GM19397 (cell line): ENCODE measurements around the gene IGF1R.
A peak's percentile ranks its signal among the peaks of the same experiment; 100 is the strongest.
"Not testable (repeated sequence)": the region's sequence is repeated elsewhere in the genome, so short reads cannot be mapped to it uniquely, and the experiment has no call there.

Experiments
- ATAC-seq: cut with Tn5 transposase; IDR thresholded peaks from one replicate; pipeline ENCODE4 v1.9.1; 2021; ENCODE audit warnings: mild to moderate bottlenecking, moderate library complexity; ENCODE audit not compliant: unreplicated experiment

Gene IGF1R

DNA sequence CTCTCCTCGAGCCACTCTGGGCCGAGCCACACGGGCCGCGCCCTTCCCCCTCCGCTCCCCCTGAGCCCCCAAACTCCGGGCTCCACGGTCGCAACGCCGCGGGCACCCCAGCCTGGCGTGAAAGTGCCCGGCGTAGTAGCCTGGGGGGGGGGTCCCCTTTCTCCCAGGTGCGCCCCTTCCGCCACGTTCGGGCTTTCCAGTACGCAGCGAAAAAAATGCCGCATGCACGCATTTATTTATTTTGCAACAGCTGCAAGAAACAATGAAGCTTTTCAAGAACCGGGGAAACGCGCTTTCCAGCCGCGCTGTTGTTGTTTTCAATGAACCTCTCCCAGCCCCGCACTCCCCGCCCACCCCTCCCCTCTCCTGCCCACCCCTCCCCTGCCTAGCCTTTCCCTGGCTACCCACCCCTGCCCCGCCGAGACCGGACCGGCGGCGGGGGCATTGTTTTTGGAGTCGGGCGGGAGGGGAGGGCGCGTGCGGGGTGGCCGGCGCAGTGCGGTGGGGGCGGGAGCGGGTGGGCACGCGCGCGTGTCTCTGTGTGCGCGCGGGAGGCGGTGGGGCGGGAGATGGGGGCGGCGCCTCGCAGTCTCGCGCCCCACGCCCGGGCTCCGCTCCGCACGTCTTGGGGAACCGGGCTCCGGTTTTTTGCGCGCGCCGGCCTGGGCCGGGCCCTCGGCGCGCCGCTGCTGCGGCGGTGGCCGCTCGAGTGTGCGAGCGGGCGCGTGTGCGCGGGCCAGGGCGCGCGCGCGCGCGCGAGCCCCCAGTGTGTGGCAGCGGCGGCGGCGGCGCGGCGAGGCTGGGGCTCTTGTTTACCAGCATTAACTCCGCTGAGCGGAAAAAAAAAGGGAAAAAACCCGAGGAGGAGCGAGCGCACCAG, at the start of gene IGF1R:
TSS of gene IGF1R (plus strand) at position 766 of the 880 bp plus-strand sequence. CDS start 1,043 bp downstream, outside the sequence.
- peak; percentile 70 for ATAC-seq

DNA sequence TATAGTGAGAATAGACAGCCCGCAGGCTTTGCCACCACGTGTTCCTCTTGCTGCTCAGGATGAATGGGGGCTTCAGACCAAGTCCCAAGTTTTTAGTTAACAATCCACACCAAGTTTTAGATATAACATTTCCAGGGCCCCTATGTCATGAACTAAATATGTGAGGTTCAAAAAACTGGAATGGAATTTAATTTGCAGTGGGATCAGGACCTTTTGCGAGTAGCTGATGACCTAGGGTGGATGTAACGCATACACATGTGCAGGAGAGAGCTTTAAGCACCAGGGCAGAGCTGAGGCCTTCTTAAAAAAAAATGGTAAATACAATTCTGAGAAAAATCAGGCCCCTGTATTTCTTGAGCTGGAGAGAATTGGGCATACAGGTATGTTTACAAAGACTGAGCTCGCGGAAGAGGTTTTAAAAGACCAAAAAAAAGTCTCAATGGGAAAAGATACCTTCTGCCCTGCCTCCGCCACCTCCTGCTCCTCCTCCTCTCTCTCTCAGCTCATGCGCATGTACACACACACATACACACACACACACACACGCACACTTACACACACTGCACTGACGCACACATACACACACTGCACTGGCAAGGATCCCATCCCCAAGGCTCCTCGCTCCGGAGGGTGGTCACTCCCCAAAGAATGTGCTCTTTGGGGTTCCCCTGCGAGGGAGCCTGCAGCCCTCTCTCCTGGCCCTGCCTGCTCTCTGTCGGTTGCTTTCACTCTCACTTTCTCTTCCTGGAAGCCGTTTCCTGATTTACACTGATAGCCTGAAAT, 48.2 kb upstream of the IGF1R start:
- ATAC-seq = peak; percentile 80

DNA sequence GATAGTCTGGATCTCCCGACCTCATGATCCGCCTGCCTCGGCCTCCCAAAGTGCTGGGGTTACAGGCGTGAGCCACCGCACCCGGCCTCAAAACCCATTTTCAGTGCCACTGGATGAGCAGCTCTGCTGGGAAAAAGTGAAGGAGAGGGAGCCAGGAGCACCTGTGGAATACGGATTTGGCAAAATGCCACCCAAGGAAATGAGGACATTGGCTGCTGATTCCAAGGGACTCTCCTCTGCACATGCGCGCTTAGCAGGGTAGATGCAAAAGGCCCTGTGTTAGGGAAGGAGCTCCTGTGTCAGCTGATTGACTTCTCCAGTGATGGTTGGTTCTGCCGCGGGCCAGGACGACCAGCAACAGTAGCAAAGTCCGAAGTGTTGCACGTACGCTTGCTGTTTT, 43.4 kb upstream of the IGF1R start:
- no peak for ATAC-seq

DNA sequence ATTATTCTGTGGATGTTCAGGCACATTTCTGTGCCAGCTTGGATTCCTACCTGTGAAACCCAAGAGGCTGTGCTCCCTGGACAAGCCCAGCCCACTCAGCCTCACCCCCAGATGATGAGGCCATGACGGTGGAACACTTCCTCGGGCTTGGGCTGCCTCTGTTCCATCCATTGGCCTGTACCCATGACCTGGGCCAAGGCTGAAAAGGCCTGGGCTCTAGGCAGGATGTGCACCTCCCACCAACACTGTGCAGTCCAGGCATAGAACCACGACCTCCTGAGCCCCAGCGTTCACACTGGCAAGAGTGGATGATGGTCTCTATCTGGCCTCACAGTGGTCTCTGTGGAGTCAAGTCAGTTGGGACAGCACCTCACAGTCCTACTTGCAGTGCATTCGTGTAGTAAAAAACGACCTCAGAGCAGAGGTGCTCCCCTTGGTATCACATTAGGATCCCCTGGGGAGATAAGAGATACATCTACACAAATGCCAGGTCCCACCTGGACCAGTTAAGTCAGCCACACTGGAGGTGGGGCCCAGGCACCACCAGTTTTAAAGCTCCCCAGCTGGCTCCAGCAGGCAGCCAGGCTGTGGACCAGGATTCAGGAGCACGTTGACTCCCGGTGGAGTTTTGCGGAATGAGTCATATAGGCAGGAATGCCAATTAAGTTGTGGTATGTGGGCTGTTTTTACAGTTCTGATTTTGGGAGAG, 39.0 kb upstream of the IGF1R start:
- no peak for ATAC-seq

DNA sequence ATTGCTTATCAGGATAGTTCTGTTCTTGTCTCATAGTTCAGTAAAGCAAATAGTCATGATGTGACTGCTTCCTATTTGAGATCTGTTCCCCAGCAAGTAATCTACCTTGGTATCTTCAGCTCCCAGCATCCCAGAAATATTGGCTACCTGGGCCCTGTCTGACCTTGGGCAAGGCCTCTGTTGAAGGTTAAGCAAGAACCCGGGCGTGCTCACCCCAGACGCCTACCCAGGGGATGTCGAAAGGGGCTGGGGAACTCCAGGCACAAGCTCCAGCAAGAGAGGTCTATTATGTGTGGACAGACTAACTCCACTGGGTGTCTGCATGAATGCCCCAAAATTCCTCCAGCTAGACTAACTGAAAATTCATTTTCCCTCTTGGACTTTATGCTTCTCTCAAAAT, 37.3 kb upstream of the IGF1R start:
- no peak for ATAC-seq

DNA sequence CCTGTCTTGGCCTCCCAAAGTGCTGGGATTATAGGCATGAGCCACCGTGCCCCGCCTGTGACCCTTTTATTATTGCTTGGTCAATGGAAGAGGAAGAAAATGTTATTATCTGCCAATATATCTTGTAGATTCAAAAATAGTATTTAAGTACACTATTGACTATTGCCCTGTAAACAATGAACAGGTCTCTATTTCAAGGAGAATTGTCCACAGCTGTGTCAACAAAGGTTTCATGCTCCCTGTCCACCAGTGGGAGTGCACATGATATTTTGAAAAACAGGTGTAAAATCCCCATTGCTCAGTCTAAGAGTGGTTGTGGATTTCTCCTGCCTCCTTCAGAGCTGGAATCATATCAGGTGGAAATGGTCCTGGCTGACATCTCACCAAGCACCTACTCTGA, 36.5 kb upstream of the IGF1R start:
- no peak for ATAC-seq

DNA sequence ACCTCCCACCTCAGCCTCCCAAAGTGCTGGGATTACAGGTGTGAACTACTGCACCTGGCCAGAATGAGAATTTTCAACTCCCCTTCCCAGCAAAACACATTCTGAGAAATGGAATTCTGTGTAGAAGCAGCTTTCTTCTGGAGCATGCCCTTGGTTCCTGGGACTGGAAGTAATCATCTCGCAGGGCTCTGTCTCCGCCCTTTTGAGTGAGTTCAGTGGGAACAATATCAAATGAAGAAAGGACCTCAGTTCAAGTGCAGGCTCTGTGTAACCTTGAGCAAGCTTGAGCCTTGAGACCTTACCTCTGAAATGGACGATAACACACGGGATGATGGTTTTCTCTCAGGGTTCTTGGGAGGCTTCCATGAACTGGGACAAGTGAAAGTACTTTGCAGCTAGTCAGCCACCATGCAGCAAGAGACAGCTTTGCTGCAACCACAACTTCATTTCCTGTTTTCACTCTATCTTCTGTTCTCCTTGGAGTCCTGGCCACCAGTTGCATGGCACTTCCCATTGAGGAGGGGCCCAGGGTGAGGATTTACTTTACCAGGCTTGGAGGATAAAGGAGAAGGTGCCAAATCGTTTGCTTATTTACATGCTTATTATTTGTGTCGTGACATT, 35.7 kb upstream of the IGF1R start:
- ATAC-seq = no peak

DNA sequence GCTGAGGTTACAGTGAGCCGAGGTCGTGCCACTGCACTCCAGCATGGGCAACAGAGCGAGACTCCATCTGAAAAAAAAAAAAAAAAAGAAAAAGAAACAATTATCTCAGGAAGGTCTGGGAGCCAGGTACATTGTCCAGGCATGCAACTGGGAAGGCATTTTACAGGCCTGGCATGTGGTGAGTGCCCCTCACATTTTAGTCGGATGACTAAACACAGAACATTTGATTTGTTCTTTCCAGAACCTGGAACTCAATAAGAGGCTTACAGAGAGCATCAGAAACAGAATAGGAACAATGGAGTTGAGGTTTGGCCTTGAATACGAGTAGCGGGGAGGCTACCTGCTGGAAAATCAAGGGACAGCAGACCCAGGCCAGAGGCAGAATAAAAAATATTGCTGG, 33.7 kb upstream of the IGF1R start:
- no peak for ATAC-seq

DNA sequence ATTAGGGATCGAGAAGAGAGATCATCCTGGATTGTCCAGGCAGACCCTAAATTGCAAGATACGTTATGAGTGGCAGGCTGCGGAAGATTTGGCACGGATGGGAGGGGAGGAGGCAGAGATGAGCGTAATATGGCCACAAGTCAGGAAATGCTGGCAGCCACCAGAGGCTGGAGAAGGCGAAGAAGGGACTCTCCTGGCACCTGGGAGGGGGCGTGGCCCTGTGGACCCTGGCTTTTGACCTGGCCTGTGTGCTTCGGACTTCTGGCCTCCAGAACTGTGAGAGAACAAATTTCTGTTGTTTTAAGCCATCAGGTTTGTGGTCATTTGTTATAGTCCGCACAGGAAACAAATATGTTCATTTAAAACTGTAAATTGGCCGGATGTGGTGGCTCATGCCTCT, 31.9 kb upstream of the IGF1R start:
- no peak for ATAC-seq

DNA sequence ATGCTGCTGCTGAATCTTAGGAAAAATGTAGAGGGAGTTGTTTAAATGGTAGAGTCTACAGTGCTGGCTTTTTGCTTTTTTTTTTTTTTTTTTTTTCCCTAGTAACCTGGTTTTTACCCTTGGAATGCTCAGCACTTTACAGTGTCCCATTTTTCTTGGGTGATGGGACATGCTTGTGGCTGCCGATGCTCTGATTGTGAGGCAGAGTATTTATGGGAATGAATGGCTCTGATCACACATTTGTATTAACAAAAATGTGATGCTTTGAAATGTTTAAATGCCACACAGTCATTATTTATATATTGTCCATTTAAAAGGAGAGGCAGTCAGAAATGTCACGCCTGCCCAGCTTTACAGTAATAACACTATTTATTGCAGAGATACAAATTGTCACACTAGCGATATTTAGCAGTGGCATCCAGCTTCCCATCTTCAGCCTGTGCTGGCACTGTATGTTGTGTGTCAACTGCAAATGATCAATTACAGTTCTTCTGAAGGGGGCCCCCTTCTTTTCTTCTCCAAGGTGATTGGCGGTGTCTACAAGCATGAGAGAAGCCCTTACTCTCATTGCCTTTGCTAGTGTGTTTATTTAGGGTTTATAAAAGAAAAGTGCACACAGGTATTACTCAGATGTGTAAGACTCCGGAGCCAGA, 30.9 kb upstream of the IGF1R start:
- ATAC-seq = no peak

DNA sequence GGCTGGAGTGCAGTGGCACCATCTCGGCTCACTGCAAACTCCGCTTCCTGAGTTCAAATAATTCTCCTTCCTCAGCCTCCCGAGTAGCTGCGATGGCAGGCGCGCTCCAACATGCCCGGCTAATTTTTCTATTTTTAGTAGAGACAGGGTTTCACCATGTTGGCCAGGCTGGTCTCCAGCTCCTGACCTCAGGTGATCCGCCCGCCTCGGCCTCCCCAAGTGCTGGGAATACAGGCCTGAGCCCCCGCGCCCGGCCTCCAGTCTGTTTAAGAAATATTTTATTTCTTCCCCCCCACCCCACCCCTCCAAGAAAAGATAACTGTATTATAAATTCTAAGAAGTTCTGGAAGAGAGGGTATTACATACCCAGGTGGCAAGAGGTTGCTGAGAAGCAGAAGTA, 29.8 kb upstream of the IGF1R start:
- not testable (repeated sequence) for ATAC-seq

DNA sequence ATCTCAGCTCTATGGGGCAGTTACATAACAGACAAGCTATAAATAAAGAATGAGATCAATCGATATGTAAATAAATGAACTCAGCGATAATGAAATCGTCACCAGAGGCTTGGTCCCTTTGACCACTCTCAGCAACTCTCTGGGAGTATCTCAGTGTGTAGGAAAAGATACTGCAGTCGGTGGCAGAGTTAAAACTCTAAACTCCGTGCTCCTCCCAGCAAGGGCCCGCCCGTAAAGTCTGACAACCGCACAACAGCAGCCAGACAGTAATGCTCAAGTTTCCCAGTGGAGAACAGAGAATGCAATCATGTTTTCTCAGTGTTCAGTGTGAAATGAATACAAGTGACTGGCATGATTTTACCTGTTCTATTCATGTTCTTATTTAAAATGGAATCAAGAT, 28.3 kb upstream of the IGF1R start:
- no peak for ATAC-seq

DNA sequence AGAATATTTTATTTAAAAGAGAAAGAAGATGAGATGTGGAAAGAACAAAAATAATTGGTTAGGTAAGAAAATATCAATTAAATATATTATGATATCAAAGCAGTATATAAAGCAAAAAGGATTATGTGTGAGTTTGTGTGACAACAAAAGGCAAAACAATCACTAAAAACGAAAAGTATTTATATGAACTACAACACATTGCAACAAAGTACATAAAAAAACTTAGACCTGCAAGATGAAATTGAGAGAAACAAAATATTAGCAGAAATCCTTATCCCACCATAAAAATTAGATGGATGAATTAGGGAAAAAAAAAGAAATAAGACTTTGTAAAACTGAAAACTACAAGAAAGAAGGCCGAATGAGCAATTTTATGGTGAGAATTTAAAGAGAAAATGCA, 27.3 kb upstream of the IGF1R start:
- no peak for ATAC-seq

DNA sequence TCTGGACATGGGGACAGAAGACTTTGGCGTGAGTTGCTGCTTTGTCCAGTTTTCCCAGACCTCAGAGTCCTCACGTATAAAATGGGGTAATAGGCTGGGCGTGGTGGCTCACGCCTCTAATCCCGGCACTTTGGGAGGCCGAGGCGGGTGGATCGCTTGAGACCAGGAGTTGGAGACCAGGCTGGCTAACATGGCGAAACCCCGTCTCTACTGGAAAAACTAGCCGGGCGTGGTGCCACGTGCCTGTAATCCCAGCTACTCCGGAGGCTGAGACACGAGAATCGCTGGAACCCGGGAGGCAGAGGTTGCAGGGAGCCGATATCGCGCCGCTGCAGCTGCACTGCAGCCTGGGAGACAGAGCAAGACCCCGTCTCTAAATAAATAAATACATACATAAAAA, 22.7 kb upstream of the IGF1R start:
- no peak for ATAC-seq

DNA sequence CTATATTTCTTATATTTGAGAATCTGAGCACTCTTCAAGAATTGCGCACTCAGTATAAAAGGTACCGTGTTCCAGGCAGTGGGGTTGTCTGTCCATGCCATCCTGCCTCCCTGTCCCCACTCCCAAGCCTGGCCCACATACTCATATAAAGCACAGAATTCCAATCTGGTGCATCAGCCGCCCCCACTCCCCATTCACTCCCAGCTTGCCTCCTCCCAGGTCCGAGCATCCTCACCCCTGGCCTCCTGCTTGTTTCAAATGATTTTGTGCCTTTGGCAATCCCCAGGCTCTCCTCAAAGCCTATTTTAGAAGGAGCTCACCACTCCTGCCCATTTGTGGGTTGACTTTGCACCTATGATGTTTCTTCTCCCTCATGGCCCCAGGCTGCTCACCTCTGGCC, 22.2 kb upstream of the IGF1R start:
- ATAC-seq = no peak

DNA sequence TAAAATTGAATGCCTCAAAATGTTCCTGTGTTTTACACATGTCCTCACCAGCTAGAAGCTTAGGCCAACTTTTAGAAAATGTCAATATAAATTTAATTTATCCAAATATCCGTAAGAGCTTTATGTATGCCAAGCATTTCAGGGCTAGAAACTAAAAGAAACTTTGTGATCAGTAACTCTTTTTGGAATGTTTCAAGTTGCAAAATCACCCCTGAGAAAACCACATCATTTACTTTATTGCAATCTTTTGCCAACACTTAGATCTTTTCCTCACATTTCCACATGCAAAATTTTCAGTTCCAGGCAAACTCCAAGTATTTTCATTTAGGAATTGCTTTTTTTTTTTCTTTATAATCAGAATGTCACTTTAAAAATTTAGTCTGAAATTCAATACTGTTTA, 20.1 kb upstream of the IGF1R start:
- no peak for ATAC-seq

DNA sequence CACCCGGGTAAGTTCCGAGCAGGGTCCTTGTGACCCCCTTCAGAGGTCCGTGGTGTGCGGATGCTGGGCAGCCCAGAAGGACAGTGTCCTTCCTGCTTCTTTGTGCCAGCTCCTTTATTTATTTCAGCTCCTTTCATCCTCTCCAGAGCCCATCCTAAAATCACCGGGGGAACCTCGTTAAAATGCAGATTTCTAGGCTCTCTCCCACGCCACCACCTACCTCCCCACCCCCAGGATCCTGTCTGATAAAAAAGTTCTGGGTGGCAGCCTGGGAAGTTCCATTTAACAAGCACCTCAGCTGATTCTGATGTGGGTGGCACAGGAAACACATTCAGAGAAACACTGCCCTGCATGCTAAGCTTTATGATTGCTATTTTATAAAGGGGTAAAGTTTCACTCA, 12.5 kb upstream of the IGF1R start:
- no peak for ATAC-seq

DNA sequence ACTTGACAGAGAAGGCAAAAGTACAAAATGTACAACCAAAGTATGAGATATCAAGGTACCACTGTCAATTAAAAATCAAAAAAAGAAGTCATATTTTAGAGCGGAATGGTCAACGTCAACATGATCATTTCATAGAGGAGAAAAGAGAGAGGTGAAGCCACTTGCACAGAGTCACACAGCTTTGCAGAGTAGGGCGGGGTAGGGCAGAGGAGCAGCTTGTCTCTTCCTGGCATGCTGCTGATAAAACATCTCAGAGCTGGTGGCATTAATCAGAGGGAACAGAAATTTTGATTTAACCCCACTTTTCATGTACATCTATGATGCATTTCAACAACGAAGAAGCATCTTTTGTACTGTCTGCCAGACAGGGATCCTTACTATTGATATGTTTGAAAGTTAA, 5.2 kb upstream of the IGF1R start:
- no peak for ATAC-seq

DNA sequence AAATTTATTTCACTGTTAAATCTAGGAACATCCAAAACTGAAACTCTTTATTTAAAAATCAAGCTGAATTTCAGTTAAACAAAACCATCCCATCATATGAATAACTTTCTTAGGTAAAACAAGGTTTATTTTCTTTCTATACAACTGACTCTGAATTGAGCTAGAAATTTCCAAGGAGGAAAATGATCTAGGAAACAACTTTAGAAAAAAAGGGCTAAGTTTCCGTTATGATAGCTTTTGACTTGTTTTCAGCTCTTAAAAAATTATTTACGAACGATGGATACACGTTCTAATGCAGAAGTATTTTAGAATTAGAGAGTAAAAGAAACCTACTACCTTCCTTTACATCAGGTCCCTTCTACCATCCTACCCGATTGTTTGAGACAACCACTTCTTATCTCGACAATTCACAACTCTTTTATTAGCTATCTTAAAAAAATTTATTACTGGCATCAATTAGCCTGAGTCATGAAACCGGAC, 1.8 kb upstream of the IGF1R start:
- no peak for ATAC-seq

DNA sequence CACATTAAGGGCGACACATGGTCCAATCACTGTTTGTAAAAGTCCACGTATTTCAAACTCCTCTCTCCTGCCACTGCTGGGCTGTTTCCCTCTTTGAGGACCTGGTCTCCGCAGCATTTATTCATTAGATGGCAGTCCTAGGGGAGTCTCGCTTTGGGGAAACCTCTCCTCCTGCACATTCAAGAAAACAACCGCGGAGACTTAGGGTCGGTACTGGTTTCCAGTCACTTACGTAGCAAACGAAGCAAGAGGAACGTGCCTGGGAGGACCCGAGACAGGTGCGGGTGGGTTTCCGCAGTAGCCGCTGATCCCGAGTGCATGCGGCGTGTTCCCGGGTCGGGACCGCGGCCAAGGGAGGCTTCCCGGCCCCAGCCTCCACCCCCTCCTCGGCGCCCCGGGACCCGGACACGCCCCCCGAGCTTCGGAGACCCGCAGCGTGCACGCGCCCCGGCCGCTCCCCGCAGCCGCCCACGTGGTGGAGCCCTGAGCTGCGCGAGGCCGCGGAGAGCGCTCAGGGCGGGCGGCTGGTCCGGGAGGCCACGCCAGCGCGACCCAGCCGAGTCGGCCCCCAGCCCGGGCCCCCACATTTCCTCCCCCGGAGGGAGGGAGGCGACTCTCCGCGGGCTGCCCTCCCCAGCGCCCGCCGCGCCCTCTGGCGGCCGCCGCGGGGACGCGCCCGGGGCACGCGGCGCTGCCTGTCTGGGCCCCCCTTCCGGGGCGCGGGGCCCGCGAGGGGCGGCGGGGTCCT, 1.1 kb upstream of the IGF1R start:
- peak; percentile 46 for ATAC-seq
